HG02884 (cell line): ENCODE data around the gene GPR139.

Experiments used
- ATAC-seq: cut with Tn5 transposase; IDR thresholded peaks from one replicate; pipeline ENCODE4 v1.9.1; 2021; ENCODE audit warnings: mild to moderate bottlenecking, moderate library complexity; ENCODE audit not compliant: unreplicated experiment

Gene GPR139

GRCh38 chr16:20056436-20056835, 17.3 kb downstream of the GPR139 start:
- no peak for ATAC-seq

DNA sequence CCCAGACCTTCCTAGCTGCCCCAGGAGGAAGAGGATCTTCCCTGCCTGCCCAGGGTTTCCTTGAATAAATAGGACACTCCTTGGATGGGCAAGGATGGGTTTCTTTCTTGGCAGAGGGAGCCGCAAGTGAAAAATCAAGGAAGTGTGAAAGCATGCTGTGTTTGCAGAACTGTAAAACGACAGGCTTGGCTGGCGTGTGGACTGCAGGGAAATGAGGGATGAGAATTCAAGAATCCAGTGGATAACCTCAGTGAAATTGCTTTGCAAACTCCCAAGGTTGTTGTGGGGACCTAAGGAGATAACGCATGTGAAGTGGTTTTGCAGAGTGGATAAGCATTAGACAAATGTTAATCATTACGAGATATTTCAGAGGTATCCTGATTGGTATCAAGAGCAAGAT, 20.4 kb downstream of the GPR139 start:
- no peak for ATAC-seq

GRCh38 chr16:20051611-20052010, 22.1 kb downstream of the GPR139 start:
- ATAC-seq = no peak

GRCh38 chr16:20051147-20051546, 22.5 kb downstream of the GPR139 start:
- ATAC-seq = no peak

- no peak for ATAC-seq
These were observed 23.9 kb downstream of the GPR139 start for GRCh38 chr16:20049831-20050230.

DNA sequence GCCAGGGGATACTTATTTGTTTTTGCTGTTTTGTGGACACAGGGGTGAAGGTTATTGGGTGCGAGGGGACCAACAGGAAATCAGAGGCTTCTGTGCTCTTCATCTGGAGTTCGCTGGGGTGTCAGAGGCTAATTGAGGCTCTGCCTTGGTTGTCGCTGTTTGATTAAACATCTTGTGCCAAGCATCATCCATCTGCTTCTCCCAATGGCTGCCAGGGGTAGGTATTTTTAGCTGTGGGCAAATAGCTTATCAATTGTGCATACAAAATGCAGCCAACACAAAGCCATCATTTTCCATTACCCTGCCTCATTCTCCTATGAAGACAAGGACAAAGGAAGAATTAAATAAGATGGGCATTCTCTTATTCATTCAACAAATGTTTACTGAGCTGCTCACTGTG, 27.8 kb downstream of the GPR139 start:
- no peak for ATAC-seq

- ATAC-seq = no peak
These were observed 30.8 kb downstream of the GPR139 start for GRCh38 chr16:20042848-20043247.

GRCh38 chr16:20041924-20042596, 31.6 kb downstream of the GPR139 start:
- no peak for ATAC-seq

GRCh38 chr16:20040011-20040410, 33.7 kb downstream of the GPR139 start:
- no peak for ATAC-seq

- no peak for ATAC-seq
These were observed 44.1 kb downstream of the GPR139 start for GRCh38 chr16:20029611-20030010.

- no peak for ATAC-seq
These were observed 47.2 kb downstream of the GPR139 start for GRCh38 chr16:20026361-20027072.

- no peak for ATAC-seq
These were observed 50.5 kb downstream of the GPR139 start for GRCh38 chr16:20023190-20023589.

DNA sequence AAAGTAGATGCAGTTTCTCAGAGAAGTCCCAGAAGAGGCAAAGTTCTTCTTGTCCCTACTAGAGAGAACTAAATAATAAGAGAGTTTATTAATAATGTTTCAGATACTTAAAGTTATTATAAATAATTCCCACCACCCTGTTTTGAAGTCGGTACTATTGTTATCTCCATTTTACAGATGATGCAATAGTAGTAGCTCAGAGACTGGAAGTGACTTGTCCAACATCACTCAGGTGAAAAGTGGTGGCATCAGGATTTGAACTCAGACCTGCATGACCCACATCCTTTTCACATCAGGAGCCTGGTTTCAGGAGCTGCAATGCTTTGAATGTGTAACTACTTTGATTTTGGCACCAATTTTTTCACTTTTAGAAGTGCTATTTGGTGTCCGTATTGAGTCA, 52.7 kb downstream of the GPR139 start:
- no peak for ATAC-seq

DNA sequence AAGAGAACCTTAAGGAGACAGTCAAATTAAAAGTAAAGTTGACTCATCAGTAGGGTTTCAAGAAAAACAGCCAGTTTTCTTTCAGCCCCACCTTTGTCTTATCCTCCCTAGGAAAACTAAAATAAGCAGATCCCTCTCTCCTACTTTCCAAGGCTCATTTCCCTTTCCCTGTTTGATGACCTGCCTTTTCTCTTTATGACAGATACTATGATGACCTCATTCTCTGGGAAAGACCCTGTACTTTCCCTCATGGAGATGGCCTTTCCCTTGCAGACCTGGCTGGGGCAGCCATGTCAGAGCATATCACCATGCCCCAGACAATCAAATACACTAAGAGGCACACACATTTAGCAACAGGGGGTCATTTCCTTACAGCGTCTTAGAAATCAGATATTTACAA, 53.6 kb downstream of the GPR139 start:
- no peak for ATAC-seq

DNA sequence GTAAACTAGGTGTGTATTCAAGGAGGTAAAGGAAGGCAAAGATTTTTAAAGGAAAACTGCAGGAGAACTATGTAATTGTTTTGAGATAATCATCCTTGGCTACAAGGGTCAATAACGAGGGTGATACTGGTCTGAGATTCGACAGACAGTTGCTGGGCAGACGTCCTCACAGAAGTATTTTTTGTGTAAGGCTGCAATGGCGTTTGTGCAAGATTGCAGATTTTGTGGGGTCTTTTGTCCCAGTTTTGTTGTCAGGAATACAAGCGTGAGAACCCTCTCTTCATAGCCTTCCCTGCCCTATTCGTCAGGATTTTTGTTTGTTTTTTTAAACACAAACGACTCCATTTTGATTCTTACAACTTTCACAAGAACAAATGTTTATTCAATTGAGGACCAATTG, 57.5 kb downstream of the GPR139 start:
- ATAC-seq = no peak

DNA sequence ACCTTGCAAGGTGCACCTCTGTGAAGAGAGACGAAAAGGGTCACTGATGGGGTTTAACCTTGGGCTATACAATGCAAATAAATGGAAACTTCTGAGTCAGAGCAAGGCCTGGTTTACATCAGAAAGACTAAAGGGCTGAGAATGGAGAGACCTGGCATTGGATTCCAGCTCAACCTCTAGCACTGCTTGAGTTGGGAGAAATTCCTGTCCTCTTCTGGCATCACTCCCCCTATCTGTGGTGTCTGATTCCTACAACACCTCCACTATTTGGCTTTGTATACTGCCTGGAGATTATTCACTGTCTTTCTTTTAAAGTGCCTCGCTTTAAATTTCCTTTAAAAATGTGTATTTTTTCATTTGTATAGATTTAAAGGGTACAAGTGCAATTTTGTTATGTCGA, 68.8 kb downstream of the GPR139 start:
- ATAC-seq = no peak

GRCh38 chr16:20002936-20003335, 70.8 kb downstream of the GPR139 start:
- no peak for ATAC-seq

DNA sequence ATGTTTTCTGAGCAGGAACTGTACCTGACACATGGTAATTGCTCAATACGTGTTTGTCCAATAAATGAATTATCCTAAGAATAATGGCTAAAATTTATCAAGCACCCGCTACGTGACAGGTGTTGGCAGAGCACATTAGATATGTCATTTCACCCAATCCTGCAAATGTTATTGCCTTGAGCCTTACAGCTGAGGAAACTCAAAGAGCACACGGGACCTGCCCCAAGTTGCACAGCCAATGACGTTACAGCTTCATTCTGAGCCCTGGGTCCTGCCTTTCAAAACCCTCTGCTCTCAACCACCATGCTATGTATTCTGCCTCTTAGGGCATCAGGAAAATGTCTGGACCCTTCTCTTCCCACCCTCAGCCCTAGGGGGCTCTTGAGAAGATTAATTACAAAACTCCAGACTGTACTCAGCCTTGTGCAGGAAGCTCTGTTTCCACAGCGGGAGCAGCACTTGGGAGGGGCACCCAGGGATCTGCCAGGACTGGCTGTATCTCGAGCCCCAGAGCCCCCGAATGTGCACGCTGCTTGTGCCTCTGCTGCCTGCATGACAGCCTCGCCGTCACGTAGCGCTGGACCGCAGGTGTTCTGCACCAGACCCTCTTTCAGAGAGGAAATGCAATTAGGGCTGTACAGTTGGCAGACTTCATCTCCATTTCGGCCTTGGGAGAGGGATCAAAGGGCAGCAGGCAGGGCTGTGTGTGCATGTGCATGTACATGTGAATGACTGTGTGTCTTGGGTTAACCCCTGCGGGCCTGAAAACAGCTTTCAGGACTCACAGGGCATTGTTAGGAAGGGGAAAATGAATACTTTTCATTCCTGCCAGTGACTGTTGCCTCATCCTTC, 71.6 kb downstream of the GPR139 start:
- ATAC-seq = no peak

- ATAC-seq = no peak
These were observed 76.0 kb downstream of the GPR139 start for GRCh38 chr16:19997734-19998133.

DNA sequence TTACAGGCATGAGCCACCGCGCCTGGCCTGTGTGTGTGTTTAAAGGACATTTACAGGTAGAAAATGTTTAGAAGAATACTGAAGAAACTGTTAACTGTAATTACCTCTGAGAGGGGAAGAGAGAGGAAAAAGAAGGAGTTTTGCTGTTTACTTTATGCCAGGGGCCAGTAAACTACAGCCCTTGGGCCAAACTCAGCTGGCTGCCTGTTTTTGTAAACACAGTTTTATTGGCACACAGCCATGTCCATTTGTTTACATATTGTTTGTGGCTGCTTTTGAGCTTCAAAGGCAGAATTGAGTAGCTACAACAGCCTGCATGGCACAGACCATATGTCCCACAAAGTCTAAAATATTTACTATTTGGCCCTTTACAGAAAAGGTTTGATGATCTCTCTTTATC, 76.4 kb downstream of the GPR139 start:
- ATAC-seq = no peak

DNA sequence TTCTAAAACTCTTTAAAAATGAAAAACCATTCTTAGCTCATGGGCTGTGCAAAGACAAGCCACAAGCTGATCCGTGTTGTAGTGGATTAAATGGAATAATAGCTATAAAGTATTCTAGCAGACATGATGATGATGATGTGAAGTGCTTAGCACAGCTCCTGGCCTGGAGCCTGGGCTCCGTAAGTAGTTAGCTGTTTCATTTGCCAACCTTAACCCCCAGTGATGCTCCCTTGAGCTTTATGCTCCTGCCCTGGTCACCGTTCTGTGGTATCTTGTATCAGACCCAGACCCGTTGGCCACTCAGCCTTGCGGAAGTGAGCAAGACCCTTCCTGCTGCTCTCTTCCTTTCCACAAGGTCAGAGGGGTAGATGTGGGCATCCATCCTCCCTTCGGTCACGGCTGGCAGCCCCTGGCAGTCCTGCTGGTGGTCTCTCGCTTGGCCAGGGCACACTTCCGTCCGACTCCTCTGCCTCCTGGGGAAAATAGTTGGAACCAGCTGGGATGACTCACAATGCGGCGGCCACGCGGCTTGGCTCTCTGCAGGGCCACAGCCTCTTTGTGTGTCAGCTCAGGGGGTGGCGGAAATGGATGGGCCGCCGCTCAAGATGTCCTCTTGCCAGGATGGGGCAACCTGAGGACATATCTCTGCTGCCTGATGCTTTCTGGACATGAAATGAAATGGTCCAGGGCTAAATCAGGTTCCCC, 79.1 kb downstream of the GPR139 start:
- ATAC-seq = no peak
